NCI-H69 (cell line): ENCODE measurements around the gene DUSP11.
"Not testable (repeated sequence)": the region's sequence is repeated elsewhere in the genome, so short reads cannot be mapped to it uniquely, and the experiment has no call there.

Source experiments
- DNase-seq: peaks from one replicate; lab custom pipeline; 2025; lab: John Stamatoyannopoulos, UW

Gene DUSP11

GRCh38 chr2:73717695-73718094 is 62.2 kb downstream of the DUSP11 start:
- not testable (repeated sequence) for DNase-seq

- no peak for DNase-seq
These were observed 62.7 kb downstream of the DUSP11 start for GRCh38 chr2:73717251-73717606.

GRCh38 chr2:73716543-73717250 is 63.2 kb downstream of the DUSP11 start:
- DNase-seq: peak; percentile 13

GRCh38 chr2:73714091-73714490 is 65.8 kb downstream of the DUSP11 start:
- DNase-seq: no peak
